ENCODE data around the gene AQP11.

Gene AQP11

DNA sequence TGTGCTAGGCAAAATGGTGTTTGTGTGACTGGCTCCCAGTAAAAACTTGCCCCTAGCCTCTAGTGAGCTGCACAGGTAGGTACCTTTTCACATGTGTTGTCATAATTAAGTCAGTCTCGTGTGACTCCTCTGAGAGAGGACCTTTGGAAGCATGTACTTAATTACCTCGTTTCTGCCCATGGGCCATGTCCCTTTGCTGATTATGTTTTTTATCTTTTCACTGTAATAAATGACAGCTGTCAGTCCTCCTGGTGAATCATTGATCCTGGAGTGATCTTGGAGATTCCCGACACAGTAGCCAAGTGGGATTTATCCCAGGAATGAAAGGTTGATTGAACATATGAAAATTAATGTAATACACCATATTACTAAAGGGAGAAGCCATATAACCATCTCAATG is 60.4 kb downstream of the AQP11 start:
- H3K27ac ChIP-seq, result no peak overlapping the region

DNA sequence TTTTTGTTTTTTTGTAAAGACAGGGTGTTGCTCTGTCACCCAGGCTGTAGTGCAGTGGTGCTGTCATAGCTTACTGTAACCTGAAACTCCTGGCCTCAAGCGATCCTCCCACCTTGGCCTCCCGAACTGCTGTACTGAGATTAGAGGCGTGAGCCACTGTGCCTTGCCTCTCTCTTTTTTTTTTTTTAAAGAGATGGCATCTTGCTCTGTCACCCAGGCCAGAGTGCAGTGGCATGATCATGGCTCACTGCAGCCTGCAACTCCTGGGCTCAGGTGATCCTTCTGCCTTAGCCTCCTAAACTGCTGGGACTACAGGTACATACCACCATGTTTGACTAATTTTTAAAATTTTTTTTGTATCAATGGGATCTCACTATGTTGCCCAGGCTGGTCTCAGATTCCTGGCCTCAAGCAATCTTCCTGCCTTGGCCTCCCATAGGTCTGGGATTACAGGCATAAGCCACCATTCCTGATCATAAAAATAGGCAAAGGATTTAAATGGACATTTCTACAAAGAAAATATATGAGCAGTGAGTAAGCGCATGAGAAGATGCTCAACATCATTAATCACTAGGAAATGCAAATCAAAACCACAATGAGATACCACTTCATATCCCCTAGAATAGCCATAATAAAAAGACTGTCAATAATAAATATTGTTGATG is 65.1 kb downstream of the AQP11 start:
- Histone ChIP-seq H3K4me3 (no peak overlapping the region), H3K27ac (no peak overlapping the region)

More for the DNA sequence above, 60.4 kb downstream of the AQP11 start:
- H3K4me3 ChIP-seq, result no peak overlapping the region

DNA sequence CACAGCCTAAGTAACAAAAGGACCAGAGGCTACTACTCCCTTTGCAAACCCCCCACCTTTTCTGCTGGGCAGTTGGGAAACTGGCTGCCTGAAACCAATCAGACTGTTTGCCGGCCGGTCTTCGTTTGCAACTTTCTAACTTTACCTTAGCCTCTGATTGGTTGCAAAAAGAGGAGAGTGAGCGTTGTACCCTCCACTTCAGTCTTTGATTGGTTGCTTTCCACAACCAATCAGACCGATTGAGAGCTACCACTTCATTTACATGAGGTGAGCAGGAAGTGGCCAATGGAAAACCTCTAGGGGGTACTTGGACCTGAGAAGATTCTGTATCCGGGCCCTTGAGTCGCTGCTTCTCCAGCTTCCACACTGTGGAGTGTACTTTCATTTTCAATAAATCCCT is 66.6 kb downstream of the AQP11 start:
- no peak overlapping the region for H3K27ac ChIP-seq
- H3K4me3 ChIP-seq, result no peak overlapping the region

DNA sequence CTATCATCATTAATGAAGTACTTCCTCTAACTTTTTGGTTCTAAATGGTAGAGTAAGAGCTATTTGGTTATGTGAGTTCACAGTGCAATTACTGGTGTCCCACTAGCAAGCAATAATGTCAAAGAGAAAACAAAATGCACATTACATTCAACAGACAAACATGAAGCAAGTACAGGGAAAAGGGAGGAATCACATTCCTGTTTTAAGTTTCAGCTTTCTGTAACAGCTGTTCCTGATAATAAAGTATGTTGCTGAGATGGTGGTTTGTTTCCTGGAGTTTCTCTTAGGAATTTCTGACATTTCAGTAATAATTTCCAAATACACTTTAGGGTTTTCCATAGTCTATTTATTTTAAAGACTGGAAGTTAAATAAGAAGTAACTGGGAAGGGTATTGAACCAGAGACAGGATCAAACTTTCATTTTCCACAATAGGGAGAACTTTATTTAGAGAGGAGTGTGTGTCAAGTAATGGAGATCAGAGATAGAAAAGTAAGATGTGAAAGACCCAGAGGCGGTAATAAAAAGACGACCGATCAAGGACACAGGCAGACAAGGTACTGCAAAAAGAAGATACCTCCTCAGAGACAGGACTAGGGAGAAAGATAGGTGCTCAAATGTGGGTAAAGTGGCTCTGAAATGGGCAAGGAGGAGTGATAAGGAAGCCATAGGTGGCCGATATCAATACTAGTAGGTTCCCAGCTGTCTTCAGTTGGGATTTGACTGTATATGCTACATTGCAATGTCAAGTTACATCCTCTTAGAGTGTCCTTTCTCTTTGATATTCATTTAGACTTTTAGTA is 68.7 kb downstream of the AQP11 start:
- Histone ChIP-seq H3K4me3 (no peak overlapping the region), H3K27ac (peak overlapping the region in 3 of 21 experiments; percentile 17 to 54 (median 34))
